IMR-90 (cell line): ENCODE data around the gene MELTF.

Source experiments
- BHLHE40 ChIP-seq: fragments of 150-350 bp; IDR thresholded peaks from 2 replicates; pipeline ENCODE4 v1.6.1; 2016; ENCODE audit warnings: mild to moderate bottlenecking, low read depth, low read length
- CEBPB ChIP-seq: IDR thresholded peaks from 2 replicates; pipeline ENCODE4 v1.6.1; 2012; ENCODE audit warnings: low read depth, low read length, improper control_type of control experiment
- CHD1 ChIP-seq: IDR thresholded peaks from 2 replicates; pipeline ENCODE4 v1.6.1; 2012; ENCODE audit warnings: low read depth, low read length, improper control_type of control experiment
- CTCF ChIP-seq: conservative IDR thresholded peaks from 2 replicates; pipeline ENCODE4 v1.5.1; 2012; ENCODE audit warnings: mild to moderate bottlenecking, low read depth, low read length, improper control_type of control experiment
- ELK1 ChIP-seq: fragments of 150-350 bp; IDR thresholded peaks from 2 replicates; pipeline ENCODE4 v1.6.1; 2016; ENCODE audit warnings: low read depth, mild to moderate bottlenecking, low read length, moderate library complexity, borderline replicate concordance
- FOS ChIP-seq: fragments of 150-350 bp; IDR thresholded peaks from 2 replicates; pipeline ENCODE4 v1.6.1; 2016; ENCODE audit warnings: low read depth, low read length
- MAFK ChIP-seq: IDR thresholded peaks from 2 replicates; pipeline ENCODE4 v1.6.1; 2012; ENCODE audit warnings: low read depth, low read length, improper control_type of control experiment
- MAZ ChIP-seq: IDR thresholded peaks from 2 replicates; pipeline ENCODE4 v1.6.1; 2012; ENCODE audit warnings: low read depth, mild to moderate bottlenecking, low read length, improper control_type of control experiment, moderate library complexity, borderline replicate concordance
- MXI1 ChIP-seq: IDR thresholded peaks from 2 replicates; pipeline ENCODE4 v1.6.1; 2012; ENCODE audit warnings: low read depth, mild to moderate bottlenecking, low read length, moderate library complexity, borderline replicate concordance
- NFE2L2 ChIP-seq: fragments of 150-350 bp; IDR thresholded peaks from 2 replicates; pipeline ENCODE4 v1.6.1; 2016; ENCODE audit warnings: low read depth, mild to moderate bottlenecking, low read length
- POLR2A ChIP-seq: IDR thresholded peaks from 2 replicates; pipeline ENCODE4 v1.6.1; 2012; ENCODE audit warnings: mild to moderate bottlenecking, low read depth, low read length
- RFX5 ChIP-seq: IDR thresholded peaks from 2 replicates; pipeline ENCODE4 v1.8.0; 2012; ENCODE audit warnings: low read depth, mild to moderate bottlenecking, low read length, moderate library complexity
- SMC3 ChIP-seq: fragments of 150-350 bp; IDR thresholded peaks from 2 replicates; pipeline ENCODE4 v1.6.1; 2016; ENCODE audit warnings: low read depth, mild to moderate bottlenecking, antibody characterized with exemption, low read length, moderate library complexity
- USF2 ChIP-seq: fragments of 150-350 bp; IDR thresholded peaks from 2 replicates; pipeline ENCODE4 v1.6.1; 2017; ENCODE audit warnings: mild to moderate bottlenecking, antibody characterized with exemption, low read length, low read depth

GRCh38 chr3:197050511-197050910, 20.9 kb upstream of the MELTF start:
- TF ChIP-seq CTCF (no peak), RFX5 (no peak), POLR2A (no peak), FOS (no peak), USF2 (no peak), MAFK (no peak), NFE2L2 (no peak), ELK1 (no peak), CHD1 (no peak), MXI1 (no peak), MAZ (no peak), BHLHE40 (no peak), SMC3 (no peak), CEBPB (no peak)
